Gastrocnemius medialis (tissue), 4 donors: ENCODE data around the gene ME3.

Source experiments
- CTCF ChIP-seq, 5 experiments: fragments of 450-650 bp in 3 of 5; fragments of 200-600 bp in 2 of 5; sonication (generic) in 2 of 5; IDR thresholded peaks in 4 of 5; conservative IDR thresholded peaks in 1 of 5; 1 replicate in 4 of 5; 2 replicates in 1 of 5; pipeline ENCODE4 v1.5.1; 2016 to 2019; ENCODE audit warnings: antibody characterized with exemption in 5 of 5, mild to moderate bottlenecking in 3 of 5, moderate library complexity in 3 of 5
- POLR2A ChIP-seq, 2 donors: fragments of 450-650 bp; IDR thresholded peaks; one replicate each; pipeline ENCODE4 v1.6.1; 2017; ENCODE audit warnings: antibody characterized with exemption in 2 of 2, mild to moderate bottlenecking in 2 of 2, moderate library complexity in 2 of 2

DNA sequence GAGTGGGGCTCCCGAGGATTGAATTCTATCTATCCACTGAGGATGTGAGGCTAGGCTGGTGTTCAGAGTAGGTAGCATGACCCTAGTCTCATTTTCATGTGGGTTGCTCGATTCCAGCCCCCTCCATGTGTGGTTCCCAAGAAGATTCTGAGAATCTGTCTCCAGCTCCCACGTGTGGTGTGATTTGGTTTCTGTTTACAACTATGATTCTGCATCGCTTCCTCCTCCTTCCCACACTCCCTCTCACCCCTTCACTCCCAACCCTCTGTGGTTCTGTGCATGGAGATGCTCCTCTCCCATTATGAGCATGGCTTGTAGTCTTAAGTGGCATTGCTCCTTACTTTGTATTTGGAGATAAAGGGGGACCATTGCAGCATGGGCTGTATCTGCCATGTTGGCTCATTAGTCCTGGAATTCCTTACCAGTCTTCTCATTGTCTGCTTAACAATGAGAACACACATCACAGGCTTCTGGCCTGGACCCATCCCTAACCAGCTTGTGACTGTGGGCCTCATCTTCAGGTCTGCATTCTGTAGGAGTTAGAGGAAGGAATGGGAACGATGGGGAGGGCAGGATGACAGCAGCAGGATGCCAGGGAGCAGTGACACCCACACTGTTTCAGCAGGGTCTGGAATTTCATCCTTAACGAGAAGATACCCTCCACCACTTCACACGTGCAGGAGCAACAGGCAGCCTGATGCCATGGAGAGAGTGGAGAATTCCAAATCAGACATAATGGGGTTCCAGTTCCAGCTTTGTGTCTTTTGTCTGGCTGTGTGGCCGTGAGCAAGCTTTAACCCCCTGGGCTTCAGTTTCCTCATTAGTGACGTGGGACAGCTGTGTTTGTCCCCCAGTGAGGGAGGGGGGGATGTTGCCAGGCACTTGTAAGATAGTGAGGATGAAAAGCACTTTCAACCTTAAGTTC, 211.7 kb downstream of the ME3 start:
- TF ChIP-seq POLR2A (IDR thresholded peaks at IDR 0.05), result no peak
- TF ChIP-seq CTCF (IDR thresholded peaks at IDR 0.05 in 4 of 5, conservative IDR thresholded peaks at IDR 0.05 in 1 of 5), result no peak
